HG03439 (cell line): ENCODE measurements around the gene JAG1.

Experiments used
- ATAC-seq: cut with Tn5 transposase; IDR thresholded peaks from one replicate; pipeline ENCODE4 v1.9.1; 2021; ENCODE audit warnings: mild to moderate bottlenecking, moderate library complexity; ENCODE audit not compliant: unreplicated experiment

JAG1 gene

DNA sequence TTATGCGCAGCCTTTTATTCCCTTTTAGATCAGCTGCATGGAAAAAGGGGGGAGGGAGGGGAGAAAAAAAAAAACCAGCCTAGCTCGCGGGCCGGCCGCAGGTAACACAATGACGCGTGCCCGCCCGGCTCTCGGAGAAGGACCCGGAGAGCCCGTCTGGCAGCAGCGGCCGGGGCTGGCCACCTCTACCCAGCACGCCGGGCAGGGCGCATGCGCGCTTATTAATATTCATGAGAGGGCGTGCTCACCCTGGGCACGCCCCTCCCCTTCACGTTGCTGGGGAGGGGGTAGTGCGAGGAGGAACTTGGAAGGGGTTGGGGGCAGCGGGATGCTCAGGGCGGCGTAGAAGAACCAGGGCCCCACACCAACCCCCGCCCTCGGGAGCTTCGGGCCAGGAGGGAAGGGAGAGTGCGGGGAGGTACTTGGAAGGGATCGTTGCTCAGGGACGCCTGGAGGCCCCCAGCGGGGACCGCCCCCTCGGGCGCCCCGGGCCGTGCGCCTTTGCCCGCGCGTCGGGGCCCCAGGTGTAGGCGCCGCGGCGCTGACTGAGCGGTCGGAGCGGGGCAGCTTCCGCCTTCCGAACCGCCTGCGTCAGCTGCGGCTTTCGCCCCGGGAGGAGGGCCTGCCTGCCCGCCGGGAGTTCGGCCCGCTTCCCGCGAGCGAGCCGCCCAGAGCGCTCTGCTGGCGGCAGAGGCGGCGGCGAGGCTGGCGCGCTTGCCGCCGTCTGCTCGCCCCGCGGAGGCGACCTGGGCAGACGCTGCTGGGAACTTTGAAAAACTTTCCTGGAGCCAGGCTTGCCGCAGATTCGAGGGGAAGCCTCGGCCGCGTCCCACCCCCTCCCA lies at the start of gene JAG1:
JAG1 (minus strand) TSS at position 158 of the 842 bp plus-strand sequence. CDS start 469 bp downstream, outside the sequence.
- ATAC-seq = peak; percentile 68

DNA sequence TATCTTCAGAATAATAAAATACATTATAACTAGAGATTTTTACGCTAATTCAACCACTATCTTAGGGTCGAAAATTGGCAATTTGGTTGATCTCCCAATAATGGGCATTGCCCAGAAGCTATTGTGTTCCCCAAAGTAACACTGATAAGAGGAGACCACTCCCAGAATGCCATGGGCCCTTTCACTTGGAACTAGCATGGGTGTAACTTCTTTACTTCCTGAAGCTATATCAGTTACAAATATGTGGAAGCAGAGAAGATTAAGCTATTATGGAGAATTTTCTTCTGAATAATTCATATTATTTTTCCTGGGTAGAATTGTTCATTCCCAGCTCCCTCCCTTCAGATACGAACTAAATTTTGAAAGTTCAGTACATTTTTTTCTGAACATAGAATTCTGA lies 48.2 kb upstream of the JAG1 start:
- ATAC-seq = no peak

DNA sequence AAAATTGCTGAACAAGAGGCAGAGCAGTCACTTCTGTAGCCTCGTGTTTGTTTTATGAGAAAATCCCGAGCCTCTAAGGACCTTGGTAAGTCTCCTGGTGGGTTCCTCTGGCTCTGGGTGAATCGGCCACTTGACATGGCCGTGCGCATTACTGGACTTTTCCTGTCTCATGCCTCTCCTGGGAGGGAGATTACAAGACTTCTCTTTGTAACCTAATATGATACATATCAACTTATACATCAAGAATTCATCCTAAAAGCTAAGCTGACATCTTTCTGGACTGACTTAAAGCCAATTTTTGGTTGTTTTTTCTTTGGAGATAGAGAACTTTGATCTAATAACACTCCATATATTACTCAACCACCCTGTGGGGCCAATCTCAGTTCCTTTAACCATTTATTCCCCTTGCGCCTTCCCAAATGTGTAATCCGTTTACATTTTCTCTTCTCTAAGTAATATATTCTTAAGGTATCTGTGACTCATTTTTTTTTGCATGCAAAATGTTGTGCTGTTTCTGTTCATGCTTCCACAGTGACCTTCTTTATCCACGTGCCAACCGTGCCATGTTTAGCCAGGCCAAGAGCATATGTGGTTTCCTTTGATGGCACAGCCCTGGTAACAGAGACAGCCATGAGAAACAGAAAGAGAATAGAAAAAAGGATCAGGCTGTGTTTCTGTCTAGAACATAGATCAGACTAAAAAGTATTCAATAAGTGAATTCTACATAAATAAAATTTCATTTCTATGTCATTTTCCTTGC lies 47.5 kb upstream of the JAG1 start:
- ATAC-seq = no peak

GRCh38 chr20:10720565-10720964 lies 46.8 kb upstream of the JAG1 start:
- no peak for ATAC-seq

- ATAC-seq = no peak
Measured at GRCh38 chr20:10719740-10720385, 46.1 kb upstream of the JAG1 start.

DNA sequence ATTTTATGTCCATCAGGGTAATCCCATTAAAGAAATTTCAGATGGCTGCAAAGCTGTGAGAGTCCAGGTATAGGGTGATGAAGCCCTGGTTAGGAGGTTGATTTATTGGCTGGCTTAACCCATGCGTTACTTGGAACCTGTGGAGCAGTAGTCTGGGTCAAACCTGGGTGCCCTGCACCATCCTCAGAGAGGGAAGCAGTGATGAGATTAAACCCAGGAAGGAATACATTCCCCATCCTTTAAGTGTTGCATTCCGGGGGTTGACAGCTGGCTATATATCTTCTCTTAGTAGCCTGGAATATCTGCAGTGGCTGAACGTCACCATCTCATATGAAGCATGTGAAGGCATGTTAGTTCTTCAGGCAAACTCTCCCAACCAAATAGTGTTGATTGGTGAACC lies 44.9 kb upstream of the JAG1 start:
- ATAC-seq = no peak

GRCh38 chr20:10716855-10717254 lies 43.1 kb upstream of the JAG1 start:
- ATAC-seq = no peak

DNA sequence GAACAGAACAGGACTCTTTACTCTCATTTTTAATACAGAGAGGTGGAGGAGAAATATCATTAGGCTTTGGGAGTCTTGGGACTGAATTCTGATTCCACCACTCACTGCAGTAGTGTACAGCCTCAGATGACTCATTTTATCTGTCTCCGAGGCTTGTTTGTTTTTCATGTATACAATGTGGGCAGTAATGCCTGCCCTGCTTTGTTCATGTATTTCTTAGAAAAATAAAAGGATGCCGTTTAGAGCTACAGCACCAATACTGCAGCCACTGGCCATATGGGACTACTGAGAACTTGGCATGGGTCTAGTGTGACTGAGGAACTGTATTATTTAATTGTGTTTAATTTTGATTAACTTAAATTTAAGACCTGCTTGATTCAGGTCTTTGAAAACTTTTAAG lies 41.2 kb upstream of the JAG1 start:
- ATAC-seq = no peak

DNA sequence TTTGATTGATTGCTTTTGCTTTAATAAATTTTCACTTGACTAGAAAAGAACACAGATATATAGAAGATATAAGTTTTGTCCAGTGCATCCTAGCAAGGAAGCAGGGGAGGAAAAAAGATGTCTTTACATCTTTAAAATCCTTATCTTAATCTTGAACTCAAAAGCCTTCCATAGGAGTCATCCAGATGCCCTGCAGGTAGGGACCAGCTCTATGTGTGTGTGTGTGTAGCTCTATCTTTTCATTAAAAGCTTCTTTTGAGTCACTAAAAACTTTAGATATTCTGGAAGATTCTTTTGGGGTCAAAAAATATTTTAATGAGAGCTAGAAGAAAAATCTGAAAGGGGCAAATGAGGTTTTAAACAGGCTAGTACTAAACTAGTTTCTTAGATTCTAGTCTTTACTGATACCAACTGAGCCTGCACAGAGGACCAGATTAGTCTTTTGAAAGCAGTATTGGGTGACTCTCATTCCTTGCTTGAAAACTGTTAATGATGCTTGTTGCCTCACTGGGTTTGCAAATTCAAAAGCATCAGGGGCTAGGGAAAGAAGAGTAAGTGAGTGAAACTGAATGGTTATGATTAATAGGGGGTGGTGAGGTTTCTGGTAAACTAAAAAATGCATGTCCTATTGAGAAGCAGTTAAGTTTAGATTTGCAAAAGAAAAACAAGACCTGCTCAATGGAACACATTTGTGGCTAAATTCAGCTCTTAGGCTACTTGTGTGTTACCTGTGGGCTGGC lies 40.6 kb upstream of the JAG1 start:
- ATAC-seq = no peak

GRCh38 chr20:10713161-10713560 lies 39.4 kb upstream of the JAG1 start:
- ATAC-seq = no peak

- no peak for ATAC-seq
Measured at GRCh38 chr20:10711903-10712451, 38.2 kb upstream of the JAG1 start.

GRCh38 chr20:10710991-10711775 lies 37.4 kb upstream of the JAG1 start:
- ATAC-seq = no peak

GRCh38 chr20:10709916-10710315 lies 36.1 kb upstream of the JAG1 start:
- ATAC-seq = no peak

GRCh38 chr20:10708351-10709185 lies 34.8 kb upstream of the JAG1 start:
- ATAC-seq = no peak

- ATAC-seq = no peak
Measured at GRCh38 chr20:10707791-10708190, 34.0 kb upstream of the JAG1 start.

GRCh38 chr20:10707068-10707467 lies 33.3 kb upstream of the JAG1 start:
- ATAC-seq = no peak

DNA sequence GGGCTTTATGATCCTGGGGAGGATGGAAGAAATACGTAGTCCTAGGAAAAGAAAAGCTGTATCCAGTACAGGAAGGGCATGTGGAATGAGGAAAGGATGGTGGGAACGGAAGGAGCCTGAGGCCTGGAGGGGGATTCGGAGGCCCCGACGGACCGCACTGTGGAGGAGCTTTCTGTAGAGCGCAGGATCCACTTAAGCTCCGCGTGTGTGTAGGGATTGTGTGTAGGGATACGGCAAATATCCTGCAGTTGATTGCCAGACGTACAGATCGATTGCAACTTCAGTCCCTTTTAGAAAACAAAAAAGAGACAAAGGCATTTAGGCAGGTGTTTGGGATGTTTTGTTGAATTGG lies 32.6 kb upstream of the JAG1 start:
- ATAC-seq = no peak

- no peak for ATAC-seq
Measured at GRCh38 chr20:10705801-10706459, 32.1 kb upstream of the JAG1 start.

GRCh38 chr20:10701607-10702006 lies 27.8 kb upstream of the JAG1 start:
- ATAC-seq = no peak
